ENCODE data around the gene ALX4. TPM values are rescaled to one million over a fixed set of nuclear protein-coding genes. Genes with fewer than 3 reads are reported as not detected.

Gene ALX4
- total and polyA plus RNA-seq, 7 donors, result 0.04 to 0.23 (median 0.14) TPM; not detected in 1

DNA sequence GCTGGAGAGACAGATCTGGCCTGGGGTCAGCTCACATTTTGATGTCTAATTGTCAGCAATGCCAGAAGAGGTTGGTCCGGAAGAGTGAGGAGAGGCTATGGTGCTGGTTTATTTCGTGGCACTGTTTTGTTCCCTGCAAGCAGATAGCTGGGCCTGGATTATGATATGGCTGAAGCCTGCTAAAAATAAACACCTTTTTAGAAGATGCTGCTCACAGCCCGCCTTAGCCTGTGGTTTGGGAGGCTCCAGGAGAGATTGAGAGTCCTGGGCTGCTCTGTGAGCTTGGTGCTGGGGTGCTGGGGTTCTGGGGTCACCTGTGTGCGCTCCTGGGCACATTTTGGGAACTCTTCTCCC is 29.6 kb upstream of the ALX4 start:
- peaks cover 0 to 43% (median 8%) of the 10 kb centered on the region in 3 donors for H3K27me3 ChIP-seq (ENCODE audit: insufficient read depth in 3 of 3, low read length in 2 of 3)
- TF ChIP-seq, protein P1, sequence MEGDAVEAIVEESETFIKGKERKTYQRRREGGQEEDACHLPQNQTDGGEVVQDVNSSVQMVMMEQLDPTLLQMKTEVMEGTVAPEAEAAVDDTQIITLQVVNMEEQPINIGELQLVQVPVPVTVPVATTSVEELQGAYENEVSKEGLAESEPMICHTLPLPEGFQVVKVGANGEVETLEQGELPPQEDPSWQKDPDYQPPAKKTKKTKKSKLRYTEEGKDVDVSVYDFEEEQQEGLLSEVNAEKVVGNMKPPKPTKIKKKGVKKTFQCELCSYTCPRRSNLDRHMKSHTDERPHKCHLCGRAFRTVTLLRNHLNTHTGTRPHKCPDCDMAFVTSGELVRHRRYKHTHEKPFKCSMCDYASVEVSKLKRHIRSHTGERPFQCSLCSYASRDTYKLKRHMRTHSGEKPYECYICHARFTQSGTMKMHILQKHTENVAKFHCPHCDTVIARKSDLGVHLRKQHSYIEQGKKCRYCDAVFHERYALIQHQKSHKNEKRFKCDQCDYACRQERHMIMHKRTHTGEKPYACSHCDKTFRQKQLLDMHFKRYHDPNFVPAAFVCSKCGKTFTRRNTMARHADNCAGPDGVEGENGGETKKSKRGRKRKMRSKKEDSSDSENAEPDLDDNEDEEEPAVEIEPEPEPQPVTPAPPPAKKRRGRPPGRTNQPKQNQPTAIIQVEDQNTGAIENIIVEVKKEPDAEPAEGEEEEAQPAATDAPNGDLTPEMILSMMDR (IDR thresholded peaks at IDR 0.05), result no peak
- 90 to 96% (median 90%) methylated on average over 4 of the region's 4 CpGs for WGBS, 3 donors

DNA sequence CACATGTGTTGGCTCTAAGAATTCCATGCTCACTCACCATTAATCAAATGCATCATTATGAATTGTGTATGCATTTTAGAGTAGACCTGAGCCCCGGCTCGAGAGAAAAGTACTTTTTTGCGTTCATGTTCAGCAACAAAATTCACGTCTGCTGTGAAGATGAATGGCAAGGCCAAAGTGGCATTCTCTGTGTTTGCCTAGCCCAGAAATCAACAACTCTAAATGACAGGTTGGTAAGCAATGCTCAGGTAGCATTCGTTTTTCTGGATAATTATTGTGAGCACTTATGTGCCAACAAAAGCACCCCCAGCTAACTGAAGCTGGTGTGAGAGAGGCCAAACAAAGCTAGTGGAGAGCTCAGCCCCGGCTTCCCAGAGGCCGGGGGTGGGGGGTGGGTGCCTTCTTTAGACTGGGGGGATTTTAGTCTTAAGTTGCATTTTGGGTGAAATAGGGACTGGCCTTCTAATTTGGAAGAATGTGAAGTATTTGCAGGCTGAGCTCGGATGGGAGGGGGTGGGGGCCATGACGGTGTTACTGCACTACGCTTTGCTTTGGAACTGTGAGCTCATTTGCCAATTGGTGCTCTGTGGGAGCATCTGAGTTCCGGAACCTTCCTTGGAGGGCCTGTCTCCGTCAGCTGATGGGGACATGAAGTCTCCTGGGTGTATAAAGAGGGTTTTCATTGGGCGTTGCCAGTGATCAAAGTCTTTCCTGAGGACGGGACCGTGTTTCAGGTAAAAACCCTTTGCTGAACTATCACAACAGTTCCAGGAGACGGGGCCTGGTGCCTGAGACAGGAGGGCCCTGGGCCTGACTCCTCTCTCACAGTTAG is 29.0 kb upstream of the ALX4 start:
- 82 to 83% (median 83%) methylated on average over 16 of the region's 16 CpGs for WGBS, 3 donors
- Histone ChIP-seq H3K27me3 (ENCODE audit: insufficient read depth in 3 of 3, low read length in 2 of 3) (peaks cover 0 to 49% (median 10%) of the 10 kb centered on the region in 3 donors), H3K9me3 (no peaks in the 10 kb centered on the region), H3K4me1 (no peaks in the 10 kb centered on the region), H3K27ac (no peak overlapping the region), H3K36me3 (ENCODE audit: insufficient read depth in 1 of 2, low read depth in 1 of 2) (no peaks in the 10 kb centered on the region), H3K4me3 (no peak overlapping the region)
- TF ChIP-seq, protein P1 (IDR thresholded peaks at IDR 0.05), result no peak
- intact Hi-C loops (cut with DNase I), result no loop called here
- ATAC-seq, result no peak
- DNase-seq, result no peak

More for the DNA sequence above, 29.6 kb upstream of the ALX4 start:
- intact Hi-C loops (cut with DNase I), result no loop called here
- Histone ChIP-seq H3K27ac (no peak overlapping the region), H3K36me3 (ENCODE audit: insufficient read depth in 1 of 2, low read depth in 1 of 2) (no peaks in the 10 kb centered on the region), H3K9me3 (no peaks in the 10 kb centered on the region), H3K4me3 (no peak overlapping the region), H3K4me1 (no peaks in the 10 kb centered on the region)
- DNase-seq (no peak), ATAC-seq (no peak)

DNA sequence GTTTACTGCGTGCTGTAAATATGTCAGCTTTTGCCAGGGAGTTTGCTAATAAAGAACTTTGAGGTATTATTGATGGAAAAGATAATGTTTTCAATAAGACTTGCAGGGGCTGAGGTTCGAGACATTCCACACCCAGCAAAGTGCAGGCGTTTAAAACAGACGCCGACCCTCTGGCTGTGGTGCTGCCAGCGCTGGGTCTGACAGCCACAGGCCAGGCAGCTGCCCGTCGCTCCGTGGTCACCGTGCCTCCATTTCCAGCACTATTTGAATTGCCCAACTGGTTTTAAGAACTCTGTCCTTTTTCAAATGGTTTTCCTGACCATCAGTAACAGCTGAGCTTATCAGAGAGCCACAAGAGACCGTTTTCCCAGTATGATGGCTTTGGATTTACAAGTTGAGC is 28.1 kb upstream of the ALX4 start:
- 49 to 50% (median 50%) methylated on average over 11 of the region's 11 CpGs for WGBS, 3 donors
- Histone ChIP-seq H3K36me3 (ENCODE audit: insufficient read depth in 1 of 2, low read depth in 1 of 2) (no peaks in the 10 kb centered on the region), H3K4me1 (no peaks in the 10 kb centered on the region), H3K9me3 (no peaks in the 10 kb centered on the region), H3K27ac (no peak overlapping the region), H3K27me3 (ENCODE audit: insufficient read depth in 3 of 3, low read length in 2 of 3) (peaks cover 0 to 57% (median 11%) of the 10 kb centered on the region in 3 donors), H3K4me3 (no peak overlapping the region)
- intact Hi-C loops (cut with DNase I), result no loop called here
- ATAC-seq (no peak), DNase-seq (no peak)
- TF ChIP-seq, protein P1 (IDR thresholded peaks at IDR 0.05), result no peak

DNA sequence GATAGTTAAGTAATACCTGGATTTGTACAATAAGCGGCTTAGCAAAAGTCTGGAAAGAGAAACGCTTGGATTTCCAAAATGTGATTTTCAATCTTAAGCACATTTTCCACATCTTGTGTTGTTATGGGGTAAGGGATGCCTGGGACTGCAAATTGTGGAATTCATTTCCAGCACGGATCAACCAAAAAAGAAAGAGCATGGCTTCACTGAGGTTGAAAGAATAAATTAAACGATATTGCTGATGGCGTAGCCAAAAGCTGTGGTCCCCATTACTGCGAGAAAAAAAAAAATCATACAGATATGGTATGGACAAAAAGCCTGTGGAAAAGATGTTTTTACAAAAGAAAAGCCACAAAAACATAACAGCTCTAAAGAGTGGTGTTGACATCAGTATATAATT is 26.0 kb upstream of the ALX4 start:
- Histone ChIP-seq H3K27ac (no peak overlapping the region), H3K9me3 (no peaks in the 10 kb centered on the region), H3K4me1 (no peaks in the 10 kb centered on the region), H3K27me3 (ENCODE audit: insufficient read depth in 3 of 3, low read length in 2 of 3) (peaks cover 0 to 59% (median 11%) of the 10 kb centered on the region in 3 donors), H3K4me3 (no peak overlapping the region), H3K36me3 (ENCODE audit: insufficient read depth in 1 of 2, low read depth in 1 of 2) (no peaks in the 10 kb centered on the region)
- ATAC-seq, result no peak
- no peak for DNase-seq
- intact Hi-C loops (cut with DNase I), result no loop called here
- WGBS, 3 donors, result 62 to 69% (median 63%) methylated on average over 6 of the region's 6 CpGs
- TF ChIP-seq, protein P1 (IDR thresholded peaks at IDR 0.05), result no peak
